ENCODE data around the gene IRF3. TPM values are rescaled to one million over a fixed set of nuclear protein-coding genes. Genes with fewer than 3 reads are reported as not detected.
A peak's percentile ranks its signal among the peaks of the same experiment; 100 is the strongest.

IRF3 gene
- total RNA-seq, 1 donor from 2014 or later: 46.7 TPM

DNA sequence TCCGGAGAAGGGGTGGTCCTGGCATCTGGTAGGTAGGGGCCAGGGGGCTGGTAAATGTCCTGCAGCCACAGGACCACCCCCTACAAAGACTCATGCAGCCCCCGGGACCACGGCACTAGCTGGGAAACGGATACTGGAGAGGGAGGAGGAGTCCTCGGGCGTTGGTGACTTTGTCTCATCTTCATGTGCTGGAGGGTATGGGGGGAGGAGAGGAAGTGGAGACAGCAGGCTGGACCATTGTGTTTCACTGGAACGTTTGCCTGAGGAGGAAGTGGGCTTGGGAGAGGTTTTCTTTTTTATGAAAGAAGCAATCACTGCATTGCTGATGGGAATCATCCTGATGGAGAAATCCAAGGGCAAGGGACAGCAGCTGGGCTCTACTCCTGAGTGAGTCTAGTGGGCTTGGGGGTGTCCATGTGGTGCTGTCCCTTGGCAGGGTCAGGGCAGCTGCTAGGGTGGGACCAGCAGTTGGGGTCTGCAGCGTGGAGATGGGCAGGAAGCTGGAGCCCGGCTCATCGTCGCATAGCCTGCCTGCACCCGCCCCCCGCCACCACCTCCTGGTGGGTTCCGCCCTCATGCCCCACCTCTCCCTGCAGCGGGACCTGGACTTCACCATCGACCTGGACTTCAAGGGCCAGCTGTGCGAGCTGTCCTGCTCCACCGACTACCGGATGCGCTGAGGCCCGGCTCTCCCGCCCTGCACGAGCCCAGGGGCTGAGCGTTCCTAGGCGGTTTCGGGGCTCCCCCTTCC, 22.1 kb upstream of the IRF3 start:
- no peak for DNase-seq (ENCODE audit: low spot score)

- no peak for DNase-seq (ENCODE audit: low spot score)
These were observed 21.5 kb upstream of the IRF3 start for GRCh38 chr19:49687150-49687549.

- DNase-seq (ENCODE audit: low spot score): no peak
These were observed 20.9 kb upstream of the IRF3 start for GRCh38 chr19:49686503-49687088.

DNA sequence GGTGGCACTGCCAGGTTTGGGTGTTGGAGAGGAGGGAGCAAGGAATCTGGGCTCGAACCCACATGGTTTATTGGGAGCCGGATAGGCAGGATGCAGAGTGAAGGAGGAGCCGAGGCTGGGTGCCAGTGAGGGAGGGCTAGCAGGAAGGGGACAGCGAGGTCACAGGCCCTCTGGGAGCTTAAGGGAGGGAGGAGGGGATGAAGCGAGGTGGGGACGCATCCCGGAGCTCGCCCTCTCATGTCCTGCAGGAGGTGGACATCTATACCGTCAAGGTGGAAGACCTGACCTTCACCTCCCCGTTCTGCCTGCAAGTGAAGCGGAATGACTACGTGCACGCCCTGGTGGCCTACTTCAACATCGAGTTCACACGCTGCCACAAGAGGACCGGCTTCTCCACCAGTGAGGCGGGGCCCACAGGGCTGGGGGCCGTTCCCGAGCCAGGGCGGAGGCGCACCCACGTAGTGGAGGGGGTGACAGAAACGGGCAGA, 20.2 kb upstream of the IRF3 start:
- DNase-seq (ENCODE audit: low spot score): no peak

- DNase-seq (ENCODE audit: low spot score): no peak
These were observed 19.4 kb upstream of the IRF3 start for GRCh38 chr19:49684983-49685553.

GRCh38 chr19:49684251-49684982, 18.8 kb upstream of the IRF3 start:
- DNase-seq (ENCODE audit: low spot score): no peak

DNA sequence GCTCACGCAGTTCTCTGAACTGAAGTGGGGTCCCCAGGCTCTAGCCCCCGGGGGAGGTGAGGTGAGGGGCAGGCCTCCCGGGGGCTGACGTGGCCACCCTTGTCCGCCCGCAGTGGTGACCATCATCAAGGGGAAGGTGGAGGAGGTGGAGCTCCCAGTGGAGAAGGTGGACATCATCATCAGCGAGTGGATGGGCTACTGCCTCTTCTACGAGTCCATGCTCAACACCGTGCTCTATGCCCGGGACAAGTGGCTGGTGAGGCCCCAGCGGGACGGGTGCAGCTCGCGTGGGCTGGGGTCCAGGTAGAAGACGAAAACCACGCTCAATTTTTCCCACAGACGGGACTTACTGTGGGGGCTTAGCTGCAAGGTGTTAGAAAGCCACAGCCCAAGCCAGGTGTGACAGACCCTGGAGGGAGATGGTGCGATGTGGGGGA, 18.2 kb upstream of the IRF3 start:
- no peak for DNase-seq (ENCODE audit: low spot score)

- DNase-seq (ENCODE audit: low spot score): no peak
These were observed 16.6 kb upstream of the IRF3 start for GRCh38 chr19:49682274-49682673.

GRCh38 chr19:49681830-49682229, 16.2 kb upstream of the IRF3 start:
- DNase-seq (ENCODE audit: low spot score): no peak

DNA sequence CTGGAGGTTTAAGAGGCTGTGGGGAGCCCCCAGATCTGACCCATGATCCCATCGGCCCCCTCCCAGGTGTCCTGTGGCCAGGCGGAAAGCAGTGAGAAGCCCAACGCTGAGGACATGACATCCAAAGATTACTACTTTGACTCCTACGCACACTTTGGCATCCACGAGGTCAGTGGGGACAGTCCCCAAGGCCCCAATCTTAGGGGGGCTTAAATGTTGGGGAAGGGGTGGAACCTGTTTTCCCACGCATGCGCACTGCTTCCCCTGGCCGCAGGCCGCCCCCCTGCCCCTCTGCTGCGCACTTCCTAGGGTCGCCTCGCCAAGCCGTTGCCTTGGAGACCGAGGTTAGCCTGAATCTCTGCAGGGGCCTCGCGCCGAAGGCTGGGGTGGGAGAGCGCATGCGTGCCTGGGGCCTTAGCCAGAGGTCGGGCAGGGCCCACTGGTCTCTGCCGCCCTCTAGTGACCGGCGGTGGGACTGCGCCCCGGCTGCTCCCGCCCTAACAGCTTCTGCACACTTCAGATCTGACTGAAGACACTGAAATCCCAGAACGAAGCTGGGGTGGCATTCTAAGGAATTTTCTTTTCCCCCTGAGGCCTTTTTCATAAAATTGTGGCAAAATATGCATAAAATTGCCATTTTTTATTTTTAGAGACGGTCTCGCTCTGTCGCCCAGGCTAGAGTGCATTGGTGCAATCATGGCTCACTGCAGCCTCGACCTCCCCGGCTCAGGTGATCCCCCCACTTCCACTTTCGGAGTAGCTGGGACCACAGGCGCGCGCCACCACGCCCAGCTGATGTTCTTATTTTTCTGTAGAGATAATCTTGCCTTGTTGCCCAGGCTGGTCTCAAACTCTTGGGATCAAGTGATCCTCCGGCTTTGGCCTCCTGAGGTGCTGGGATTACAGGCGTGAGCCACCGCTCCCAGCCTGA, 15.0 kb upstream of the IRF3 start:
- DNase-seq (ENCODE audit: low spot score): peak; percentile 97

DNA sequence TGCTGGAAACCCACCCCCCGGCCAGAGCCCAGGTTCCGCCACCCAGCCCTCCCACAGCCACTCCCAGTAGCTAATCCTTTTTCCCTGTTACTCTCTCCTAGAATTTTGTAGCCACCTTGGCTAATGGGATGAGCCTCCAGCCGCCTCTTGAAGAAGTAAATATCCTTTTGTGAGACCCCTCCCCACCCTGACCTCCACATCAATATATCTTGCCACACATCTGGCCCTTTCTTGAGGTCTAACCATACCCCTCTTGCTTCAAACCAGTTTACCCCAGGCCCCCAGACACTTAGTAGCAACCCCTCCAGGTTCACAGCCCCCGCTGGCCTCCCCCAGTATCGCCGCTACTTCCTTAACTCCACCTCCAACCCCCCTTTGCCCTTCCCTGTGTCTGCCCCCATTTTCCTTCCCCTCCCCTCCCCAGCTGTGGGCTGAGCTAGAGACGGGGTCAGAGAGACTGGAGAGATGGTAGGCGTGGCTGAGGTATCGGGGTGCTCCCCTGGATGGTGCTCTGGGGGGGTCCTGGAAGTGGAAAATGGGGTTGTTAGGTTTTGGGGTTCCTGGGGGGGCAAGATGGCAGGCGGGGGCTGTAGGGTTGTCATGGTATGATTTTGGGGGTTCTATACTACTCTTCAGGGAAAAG, 14.2 kb upstream of the IRF3 start:
- no peak for DNase-seq (ENCODE audit: low spot score)

- no peak for DNase-seq (ENCODE audit: low spot score)
These were observed 13.5 kb upstream of the IRF3 start for GRCh38 chr19:49678985-49679770.

- no peak for DNase-seq (ENCODE audit: low spot score)
These were observed 12.4 kb upstream of the IRF3 start for GRCh38 chr19:49677901-49678674.

GRCh38 chr19:49677231-49677900, 11.7 kb upstream of the IRF3 start, which contains the start of gene PRMT1:
Gene PRMT1 (plus strand): TSS chr19:49677271. CDS start chr19:49677281, 10 bp downstream.
- no peak for DNase-seq (ENCODE audit: low spot score)

GRCh38 chr19:49676784-49677230, 11.2 kb upstream of the IRF3 start:
- DNase-seq (ENCODE audit: low spot score): peak; percentile 99

DNA sequence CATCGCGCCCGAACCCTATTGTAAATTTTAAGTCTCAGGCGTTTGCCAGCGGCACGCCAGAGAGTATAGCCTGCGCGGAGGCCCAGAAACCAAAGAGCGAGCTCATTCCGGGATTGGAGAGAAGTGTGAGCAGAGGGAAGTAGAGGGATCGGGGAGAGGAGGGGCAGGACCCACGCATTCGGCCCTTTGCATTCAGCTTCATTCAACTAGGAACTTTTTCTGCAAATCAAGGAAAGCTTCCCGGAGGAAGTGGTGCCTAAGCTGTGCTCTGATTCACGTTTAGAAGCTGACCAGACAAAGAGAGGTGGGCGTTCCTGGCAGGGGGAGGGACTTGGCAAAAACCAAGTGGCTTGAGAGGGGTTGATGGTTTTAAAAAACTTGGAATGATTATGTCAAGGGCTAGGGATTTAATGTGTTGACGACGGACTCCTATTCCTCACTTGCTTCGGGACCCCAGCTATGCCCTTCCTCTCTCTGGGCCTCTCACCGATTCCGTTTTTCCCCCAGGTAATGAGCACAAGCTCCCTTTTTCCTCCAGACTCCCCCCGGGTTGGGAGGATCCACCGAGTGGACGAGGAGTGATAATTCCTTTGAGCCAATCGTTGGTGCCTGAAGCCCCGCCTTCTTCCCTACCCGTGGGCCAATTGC, 10.6 kb upstream of the IRF3 start:
- DNase-seq (ENCODE audit: low spot score): no peak

Measured in mesenteric fat pad (tissue), 1 donor.